T follicular helper cell (primary cell): ENCODE data around the gene SPPL3.
"Not testable (repeated sequence)": the region's sequence is repeated elsewhere in the genome, so short reads cannot be mapped to it uniquely, and the experiment has no call there.

Experiments used
- DNase-seq: peaks from one replicate; pipeline ENCODE4 v3.0.0-alpha.2; 2020; ENCODE audit warnings: low read depth

SPPL3 gene

DNA sequence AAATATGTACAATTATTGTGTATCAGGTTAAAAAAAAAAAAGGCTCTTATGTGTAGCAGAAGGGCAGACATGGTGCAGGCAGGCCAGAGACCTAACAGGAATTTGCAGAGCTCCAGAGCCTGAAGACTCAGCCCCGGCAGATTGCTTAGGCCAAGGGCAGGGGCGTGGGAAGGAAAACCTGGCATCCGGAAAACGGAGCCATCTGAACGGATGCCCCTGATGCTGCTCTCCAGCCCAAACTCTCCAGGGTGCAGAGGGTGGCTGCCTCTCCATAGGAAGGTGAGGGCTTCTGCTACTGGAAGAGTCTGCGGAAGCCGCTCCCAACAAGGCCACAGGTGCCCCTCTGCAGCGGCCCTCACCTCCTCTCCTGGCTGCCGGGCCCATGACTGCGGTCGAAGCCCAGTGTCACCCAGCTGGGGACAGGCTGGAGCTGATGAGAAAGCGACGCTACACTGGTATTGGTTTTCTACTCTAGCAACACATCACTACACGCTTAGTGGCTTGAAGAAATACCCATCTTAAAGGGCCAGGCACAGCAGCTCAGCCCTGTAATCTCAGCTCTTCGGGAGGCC, 159.2 kb downstream of the SPPL3 start:
- no peak for DNase-seq

DNA sequence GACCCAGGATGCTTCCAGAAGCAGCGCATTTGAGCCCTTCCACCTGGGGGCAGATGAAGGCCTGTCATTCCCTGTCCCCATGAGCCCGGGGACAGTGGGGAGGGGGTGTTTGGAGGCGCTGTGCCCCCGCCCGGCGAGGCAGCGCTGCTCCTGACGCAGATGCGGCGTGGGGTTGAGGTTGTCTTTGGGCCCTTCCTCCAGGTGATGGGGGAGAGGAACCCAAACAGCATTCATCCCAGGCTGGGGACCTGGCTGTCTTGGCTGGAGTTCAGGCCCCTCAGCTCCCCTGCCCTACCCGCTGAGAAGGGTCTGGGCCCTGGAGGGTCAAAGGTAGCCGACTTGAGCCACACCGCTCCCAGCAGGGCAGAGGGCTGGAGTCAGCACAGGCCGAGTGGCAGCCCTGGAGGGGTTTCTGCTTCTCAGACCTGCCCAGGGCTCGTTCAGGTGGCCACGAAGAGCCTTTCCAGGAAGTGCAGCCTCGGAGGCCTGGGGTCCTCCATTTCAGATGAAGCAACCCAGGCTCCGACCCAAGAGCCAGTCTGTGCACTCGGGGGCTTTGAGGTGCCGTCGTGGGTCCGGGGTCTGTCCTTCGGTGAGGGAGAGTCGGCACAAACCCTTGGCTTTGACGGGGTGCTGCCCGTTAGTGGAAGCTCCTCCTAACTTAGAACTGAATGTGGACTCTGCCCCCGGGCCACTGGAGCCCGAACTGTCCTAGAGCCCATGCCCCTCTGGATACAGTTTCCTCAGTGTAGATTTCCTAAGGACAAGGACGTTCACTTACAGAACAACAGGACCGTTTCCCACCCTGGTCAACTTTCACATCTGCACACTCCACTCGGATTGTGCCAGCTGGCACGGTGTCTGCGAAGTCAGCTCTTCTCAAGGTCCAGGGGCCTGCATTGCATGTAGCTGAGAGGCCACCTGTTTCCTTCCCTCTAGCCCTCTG, 162.4 kb downstream of the SPPL3 start:
- DNase-seq, result no peak

DNA sequence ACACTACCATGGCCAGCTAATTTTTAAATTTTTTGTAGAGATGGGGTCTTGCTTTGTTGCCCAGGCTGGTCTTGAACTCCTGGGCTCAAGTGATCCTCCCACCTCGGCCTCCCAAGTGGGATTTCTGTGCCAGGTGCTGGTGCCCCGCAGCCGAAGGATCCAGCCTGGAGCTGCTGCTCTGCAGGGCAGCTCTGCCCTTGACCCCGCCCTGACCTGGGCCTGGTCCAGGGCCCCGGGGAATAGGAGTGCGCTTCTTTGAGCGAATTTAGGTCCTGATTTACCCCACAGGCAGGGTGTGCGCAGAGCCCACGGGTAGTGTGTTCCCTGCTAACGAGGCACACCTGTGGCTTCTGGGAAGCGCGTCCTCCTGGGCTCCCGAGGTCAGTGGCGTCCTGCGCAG, 163.3 kb downstream of the SPPL3 start:
- DNase-seq, result no peak

DNA sequence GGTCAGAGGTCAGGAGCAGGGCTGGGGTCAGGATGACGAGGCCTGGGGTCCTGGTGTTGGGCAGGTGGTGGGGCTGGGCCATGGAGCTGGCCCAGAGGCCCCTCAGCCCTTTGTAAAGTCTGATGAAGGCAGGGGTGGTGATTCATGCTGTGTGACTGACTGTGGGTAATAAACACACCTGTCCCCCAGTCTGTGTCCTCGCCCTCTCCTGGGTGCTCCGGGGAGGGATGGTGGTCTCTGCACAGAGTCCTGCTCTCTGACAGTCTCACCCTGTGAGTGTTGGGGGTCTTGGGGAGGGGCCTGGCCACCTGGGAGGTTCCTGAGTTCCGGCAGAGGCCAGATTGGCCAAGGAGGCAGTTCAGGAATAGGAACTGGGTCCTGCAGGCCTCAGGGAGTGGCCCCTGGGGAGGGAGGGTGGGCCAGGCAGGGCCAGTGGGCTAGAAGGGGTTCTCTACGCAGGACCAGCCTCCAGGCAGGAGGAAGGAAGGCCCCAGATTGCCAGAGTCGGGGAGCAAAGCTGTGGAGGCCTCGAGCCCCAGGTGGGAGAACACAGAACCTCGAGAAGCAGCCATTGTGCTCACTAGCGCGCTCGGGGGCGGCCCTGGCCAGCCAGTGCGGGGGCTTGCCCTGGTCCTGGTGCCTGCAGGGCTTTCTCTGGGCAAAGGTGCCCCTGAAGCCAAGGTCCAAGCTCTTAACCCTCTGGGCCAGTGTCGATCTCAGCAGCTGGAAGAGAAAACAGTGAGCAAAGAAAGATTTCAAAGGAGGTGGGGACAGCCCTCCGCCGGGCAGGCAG, 164.1 kb downstream of the SPPL3 start:
- DNase-seq, result no peak

DNA sequence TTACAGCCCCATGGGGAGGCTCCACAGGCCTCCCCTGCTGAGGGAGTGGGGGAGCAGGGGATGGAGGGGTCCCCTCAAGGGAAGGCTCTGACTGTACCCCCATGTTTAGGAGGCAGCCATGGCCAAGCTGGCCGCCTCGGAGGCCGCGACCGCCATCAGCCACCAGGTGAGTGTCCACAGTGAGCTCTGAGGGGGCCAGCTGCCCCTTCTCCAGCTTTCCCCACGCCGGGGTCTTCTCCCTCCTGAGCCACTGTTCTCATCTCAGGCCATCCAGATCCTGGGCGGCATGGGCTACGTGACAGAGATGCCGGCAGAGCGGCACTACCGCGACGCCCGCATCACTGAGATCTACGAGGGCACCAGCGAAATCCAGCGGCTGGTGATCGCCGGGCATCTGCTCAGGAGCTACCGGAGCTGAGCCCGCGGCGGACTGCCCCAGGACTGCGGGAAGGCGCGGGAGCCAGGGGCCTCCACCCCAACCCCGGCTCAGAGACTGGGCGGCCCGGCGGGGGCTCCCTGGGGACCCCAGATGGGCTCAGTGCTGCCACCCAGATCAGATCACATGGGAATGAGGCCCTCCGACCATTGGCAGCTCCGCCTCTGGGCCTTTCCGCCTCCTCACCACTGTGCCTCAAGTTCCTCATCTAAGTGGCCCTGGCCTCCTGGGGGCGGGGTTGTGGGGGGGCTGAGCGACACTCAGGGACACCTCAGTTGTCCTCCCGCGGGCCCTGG, 165.0 kb downstream of the SPPL3 start:
- DNase-seq, result no peak

DNA sequence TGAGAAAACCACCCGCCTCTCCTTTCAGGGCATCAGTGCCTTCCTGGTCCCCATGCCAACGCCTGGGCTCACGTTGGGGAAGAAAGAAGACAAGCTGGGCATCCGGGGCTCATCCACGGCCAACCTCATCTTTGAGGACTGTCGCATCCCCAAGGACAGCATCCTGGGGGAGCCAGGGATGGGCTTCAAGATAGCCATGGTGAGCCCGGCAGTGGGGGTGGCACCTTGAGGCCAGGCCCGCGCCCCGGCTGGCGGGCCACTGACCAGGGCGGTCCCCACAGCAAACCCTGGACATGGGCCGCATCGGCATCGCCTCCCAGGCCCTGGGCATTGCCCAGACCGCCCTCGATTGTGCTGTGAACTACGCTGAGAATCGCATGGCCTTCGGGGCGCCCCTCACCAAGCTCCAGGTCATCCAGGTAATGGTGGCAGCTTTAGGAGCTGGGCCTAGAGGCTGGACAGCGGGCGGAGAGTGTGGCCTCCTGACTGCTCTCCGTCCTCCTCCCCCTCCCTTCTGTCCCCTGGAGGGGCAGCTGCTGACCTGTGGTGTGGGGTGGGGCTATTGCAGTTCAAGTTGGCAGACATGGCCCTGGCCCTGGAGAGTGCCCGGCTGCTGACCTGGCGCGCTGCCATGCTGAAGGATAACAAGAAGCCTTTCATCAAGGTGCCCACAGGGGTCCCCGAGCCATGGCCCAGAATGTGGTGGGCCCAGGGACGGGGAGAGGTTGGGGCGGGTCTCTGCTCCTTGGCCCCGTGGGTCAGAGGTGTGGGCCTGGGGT, 165.7 kb downstream of the SPPL3 start:
- DNase-seq, result no peak

DNA sequence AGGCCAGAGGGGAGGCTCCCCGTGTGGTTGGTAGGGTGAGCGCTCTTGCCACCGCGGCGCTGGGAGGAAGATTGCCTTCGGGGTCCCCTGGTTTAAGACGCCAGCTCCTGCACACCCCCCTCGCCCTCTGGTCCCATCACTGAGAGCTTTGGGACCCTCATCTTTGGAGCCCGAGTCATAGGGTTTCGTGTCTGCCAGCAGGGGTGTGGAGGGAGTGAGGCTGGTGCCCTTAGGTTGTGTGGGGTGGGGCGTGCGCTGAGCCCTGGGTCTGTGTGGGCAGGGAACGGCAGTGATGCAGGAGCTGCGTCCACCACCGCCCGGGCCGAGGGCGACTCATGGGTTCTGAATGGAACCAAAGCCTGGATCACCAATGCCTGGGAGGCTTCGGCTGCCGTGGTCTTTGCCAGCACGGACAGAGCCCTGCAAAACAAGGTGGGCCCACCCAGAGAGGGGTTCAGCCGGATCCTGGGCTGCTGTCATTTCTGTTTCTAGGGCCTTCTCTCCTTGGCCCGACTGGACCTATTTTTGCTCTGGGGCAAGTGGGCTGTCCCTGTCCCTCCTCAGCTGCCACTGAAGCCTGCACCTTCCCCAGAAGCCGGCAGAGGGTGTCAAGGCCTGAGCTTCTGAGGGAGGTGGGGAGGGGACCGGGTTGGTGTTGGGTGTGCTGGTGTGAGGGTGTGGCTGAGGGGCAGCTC, 166.5 kb downstream of the SPPL3 start:
- no peak for DNase-seq

DNA sequence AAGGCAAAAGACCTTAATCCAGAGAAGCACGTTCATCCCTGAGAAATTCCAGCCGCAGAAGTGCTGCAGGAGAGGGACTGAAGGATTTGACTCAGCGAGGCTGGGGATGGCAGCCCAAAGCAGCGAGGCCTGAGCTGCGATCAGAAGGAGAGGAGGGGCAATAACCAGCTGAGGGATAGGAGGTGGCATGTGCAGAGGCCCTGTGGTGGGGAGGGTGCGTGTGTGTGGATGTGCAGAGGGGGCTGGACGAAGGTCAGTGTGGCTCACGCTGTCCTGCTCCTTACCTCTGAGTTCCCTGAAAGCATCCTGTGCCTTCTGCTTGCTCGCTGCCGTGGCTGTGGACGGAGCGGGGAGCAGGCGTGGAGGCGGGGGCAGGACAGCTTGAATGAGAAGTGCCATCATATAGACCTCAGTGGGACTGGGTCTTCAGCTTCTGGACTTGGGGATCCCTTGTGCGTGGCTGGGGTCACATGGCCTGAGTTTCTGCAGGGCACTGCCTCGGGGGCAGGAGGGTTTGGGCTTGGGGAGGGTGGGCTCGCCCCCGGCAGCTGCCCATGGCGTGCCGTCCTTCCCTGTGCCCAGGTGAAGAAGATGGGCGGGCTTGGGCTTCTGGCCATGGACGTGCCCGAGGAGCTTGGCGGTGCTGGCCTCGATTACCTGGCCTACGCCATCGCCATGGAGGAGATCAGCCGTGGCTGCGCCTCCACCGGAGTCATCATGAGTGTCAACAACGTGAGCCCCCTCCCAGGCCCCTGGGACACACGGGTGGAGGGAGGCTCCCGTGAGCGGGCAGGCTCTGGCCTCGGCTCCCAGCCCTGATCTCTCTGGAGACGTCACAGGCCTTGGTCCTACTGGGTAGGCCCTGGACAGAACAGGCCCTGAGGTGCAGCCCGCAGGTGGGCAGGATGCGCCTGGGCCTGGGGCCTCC, 167.5 kb downstream of the SPPL3 start:
- no peak for DNase-seq

DNA sequence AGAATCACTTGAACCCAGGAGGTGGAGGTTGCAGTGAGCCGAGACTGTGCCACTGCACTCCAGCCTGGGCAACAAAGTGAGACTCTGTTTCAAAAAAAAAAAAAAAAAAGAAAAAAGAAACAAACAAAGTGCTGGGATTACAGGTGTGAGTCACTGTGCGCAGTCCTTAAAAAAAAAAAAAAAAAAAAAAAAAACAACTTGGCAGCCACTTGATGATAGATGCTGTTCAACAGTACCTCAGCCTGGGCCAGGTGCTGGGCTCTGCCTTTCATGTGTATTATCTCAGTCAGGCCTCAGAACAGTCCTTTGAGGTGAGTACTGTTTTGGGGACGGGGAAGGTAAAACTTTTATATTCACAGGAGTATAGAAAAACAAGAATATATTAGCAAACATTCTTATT, 169.0 kb downstream of the SPPL3 start:
- no peak for DNase-seq

DNA sequence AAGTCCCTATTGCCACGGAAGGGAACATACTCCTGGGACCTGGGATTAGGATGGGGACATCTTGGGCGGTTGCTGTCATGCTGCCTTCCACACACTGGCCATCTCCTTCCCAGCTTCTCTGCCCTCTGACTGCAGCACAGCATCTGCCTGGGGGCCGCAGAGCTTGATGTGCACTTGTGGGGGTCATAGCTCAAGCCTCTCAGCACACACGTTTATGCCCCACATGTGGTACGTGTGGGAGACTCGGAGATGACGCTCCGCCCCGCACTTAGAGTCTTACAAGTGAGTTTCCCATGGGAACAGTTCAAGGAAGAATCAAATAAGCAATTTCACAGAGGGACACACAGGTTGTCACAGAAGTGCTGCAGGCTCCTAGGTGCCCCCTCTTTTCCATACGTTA, 169.9 kb downstream of the SPPL3 start:
- DNase-seq, result no peak

DNA sequence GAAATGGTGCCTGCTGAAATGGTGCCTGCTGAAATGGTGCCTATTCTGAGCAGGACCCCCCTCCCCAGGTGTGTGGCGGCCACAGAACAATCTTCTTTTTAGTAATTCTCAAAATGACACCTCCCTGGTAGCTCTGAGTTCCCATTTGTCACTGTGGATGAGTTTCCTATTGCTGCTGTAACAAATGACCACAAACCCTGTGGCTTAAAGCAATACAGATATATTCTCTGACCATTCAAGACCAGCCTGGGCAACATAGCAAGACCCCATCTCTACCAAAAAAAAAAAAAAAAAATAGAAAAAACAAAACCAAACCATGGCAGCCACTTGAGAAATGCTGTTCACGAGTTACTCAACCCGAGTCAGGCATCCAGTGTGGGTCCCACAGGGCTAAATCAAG, 170.6 kb downstream of the SPPL3 start:
- no peak for DNase-seq

DNA sequence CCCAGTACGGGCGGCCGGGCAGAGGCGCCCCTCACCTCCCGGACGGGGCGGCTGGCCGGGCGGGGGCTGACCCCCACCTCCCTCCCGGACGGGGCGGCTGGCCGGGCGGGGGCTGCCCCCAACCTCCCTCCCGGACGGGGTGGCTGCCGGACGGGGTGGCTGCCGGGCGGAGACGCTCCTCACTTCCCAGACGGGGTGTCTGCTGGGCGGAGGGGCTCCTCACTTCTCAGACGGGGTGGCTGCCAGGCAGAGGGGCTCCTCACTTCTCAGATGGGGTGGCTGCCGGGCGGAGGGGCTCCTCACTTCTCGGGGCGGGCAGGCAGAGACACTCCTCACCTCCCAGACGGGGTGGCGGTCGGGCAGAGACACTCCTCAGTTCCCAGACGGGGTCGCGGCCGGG, 172.0 kb downstream of the SPPL3 start:
- DNase-seq, result not testable (repeated sequence)

DNA sequence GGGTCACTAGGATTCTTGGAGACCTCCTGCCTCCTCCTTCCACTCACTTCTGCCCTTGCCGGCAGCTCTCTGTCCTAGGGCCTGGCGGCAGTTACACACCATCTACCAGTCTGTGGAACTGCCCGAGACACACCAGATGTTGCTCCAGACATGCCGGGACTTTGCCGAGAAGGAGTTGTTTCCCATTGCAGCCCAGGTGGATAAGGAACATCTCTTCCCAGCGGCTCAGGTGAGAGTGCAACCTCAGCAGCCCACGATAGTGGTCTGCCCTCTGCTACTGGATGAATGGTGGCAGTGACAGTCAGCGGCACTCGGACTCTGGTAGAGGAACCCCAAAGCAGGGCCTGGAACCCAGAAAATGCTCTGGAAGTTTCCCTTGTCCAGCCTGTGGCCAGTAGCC, 177.2 kb downstream of the SPPL3 start:
- no peak for DNase-seq

DNA sequence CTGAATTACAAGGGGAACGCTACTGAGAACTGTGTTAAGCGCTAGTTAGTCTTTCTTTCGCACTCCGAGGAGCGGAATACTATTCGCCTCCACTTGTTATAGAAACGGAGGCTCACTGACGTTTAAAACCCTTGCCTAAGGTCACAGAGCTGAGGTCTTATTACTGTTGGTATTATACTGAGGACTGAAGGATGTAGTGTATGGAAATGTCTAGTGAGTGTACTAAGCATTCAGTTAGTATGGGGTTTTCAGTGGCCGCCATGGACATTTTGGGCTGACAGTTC, 177.7 kb downstream of the SPPL3 start:
- DNase-seq, result no peak

DNA sequence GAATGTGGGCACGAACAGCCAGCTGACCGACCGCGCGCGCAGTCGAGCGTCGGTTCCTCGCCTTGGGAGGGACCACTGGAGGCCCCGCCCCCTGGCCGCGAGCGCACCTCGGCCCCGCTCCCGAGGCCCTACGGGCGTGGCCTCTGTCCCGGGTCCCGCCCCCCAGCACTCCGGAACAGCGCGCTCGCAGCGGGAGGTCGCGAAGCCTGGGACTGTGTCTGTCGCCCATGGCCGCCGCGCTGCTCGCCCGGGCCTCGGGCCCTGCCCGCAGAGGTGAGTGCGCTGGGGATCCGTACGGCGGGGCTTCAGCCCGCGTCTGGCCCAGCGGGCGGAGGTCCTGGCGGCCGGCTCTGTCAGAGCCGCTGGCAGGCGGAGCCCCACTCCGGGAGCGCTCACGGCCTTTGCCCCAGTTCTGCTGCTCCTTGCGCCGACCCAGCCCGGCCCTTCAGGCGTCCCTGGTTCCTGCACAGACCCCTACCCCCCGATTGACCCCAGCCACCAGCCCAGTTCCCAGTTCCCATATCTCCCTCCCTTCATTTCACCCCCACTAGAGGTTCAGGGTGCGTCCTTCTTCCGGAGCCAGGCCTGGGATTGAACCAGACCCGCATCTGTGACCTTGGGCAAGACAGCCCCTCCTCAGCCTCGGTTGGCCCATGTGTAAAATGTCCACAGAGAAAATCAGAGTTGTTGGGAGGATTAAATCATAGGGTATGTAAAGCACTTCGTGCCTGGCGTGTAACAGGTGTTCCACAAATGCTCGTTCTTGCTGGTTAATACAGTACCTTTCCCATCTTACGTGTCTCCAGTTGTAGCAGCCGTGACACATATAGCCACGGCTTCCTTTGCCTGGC, 178.3 kb downstream of the SPPL3 start, which contains the start of gene ACADS:
ACADS (plus strand) TSS at position 168 of the 851 bp plus-strand sequence; CDS start at position 228, 60 bp downstream.
- peak; percentile 83 for DNase-seq

DNA sequence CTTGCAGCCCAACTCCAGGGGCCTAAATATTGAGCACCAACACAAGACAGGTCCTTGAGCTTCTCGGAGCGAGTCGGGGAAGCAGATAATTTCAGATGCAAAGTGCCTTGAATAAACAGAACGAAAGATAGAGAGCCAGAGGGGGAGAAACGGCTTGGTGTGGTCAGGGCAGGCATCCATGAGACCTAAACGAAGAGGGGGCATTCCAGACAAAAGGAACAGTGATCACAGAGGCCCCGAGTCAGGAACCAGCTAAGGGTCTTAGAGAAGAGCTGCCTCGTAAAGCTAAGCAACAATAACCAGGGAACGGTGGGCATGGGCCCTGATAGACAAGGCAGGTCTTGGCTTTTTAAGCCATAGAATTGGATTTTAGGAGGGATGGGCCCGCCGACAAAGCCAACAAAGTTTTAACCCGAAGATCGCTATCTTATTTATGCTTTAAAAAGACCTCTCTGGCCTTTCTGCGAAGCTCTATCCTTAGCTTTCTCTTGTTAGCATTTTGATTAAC, 179.0 kb downstream of the SPPL3 start:
- DNase-seq, result no peak

DNA sequence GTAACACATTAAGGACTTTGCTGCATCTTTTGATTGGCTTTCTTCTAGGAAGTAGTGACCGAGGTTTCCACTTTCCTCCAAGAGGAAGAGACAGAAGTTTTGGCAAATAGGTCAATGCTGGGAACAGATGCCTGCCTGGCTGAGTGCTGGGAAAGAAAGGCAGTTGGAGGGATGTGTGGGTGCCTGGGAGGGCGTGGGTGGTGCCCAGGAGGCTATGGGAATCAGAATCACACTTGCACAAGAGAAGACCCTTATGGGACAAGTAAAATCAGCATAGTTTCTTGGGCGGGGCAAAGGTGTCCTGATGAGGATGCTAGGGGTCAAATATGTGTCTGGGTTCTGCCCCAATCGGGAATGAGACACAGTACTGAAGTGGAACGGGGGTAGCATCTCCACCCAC, 179.4 kb downstream of the SPPL3 start:
- no peak for DNase-seq

DNA sequence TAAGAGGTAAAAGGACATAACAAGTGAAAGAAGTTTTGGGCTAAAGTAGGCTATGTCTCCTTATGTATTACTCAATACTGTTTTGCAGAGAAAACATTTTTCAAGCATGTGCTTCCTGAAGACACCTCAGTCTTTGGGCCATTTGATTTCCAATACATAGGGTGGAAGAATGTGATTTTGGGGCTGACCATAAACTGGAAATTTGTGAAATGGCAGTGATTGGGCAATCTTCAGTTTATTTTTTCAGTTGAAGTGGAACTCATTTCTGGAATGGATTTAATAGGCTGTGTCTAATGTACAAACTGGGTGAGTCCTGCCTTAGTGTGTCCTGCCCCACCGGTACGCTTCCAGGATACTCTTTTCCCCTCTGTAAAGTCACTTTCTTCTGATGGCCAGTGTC, 181.4 kb downstream of the SPPL3 start:
- DNase-seq, result no peak
